GM04503 (cell line): ENCODE results near the gene PDILT.

ENCODE experiments used
- DNase-seq: peaks from one replicate; pipeline ENCODE4 v3.0.0-alpha.2; 2012; ENCODE audit warnings: low read depth

The PDILT gene

GRCh38 chr16:20359997-20360396 is 44.5 kb downstream of the PDILT start:
- DNase-seq, result no peak

- no peak for DNase-seq
These were observed 49.3 kb downstream of the PDILT start for GRCh38 chr16:20355114-20355782.

- no peak for DNase-seq
These were observed 51.2 kb downstream of the PDILT start for GRCh38 chr16:20353379-20353778.

GRCh38 chr16:20352615-20353014 is 51.9 kb downstream of the PDILT start, which contains the start of gene UMOD:
Gene UMOD (minus strand): TSS chr16:20352715. CDS start chr16:20350737, 1,978 bp downstream.
- no peak for DNase-seq

- no peak for DNase-seq
These were observed 54.9 kb downstream of the PDILT start for GRCh38 chr16:20349615-20350014.

GRCh38 chr16:20348365-20349185 is 56.0 kb downstream of the PDILT start:
- DNase-seq, result no peak

GRCh38 chr16:20347666-20348364 is 56.7 kb downstream of the PDILT start:
- DNase-seq, result no peak

GRCh38 chr16:20344611-20345010 is 59.9 kb downstream of the PDILT start:
- DNase-seq, result no peak

- DNase-seq, result no peak
These were observed 64.8 kb downstream of the PDILT start for GRCh38 chr16:20339744-20340143.

GRCh38 chr16:20336955-20337354 is 67.6 kb downstream of the PDILT start:
- no peak for DNase-seq

- no peak for DNase-seq
These were observed 70.1 kb downstream of the PDILT start for GRCh38 chr16:20334396-20334795.

- DNase-seq, result no peak
These were observed 71.4 kb downstream of the PDILT start for GRCh38 chr16:20333120-20333519.

GRCh38 chr16:20332411-20332810 is 72.1 kb downstream of the PDILT start:
- DNase-seq, result no peak

GRCh38 chr16:20331635-20332034 is 72.9 kb downstream of the PDILT start:
- no peak for DNase-seq

GRCh38 chr16:20329392-20330138 is 75.0 kb downstream of the PDILT start:
- DNase-seq, result no peak

GRCh38 chr16:20327444-20328041 is 77.0 kb downstream of the PDILT start, which contains the start of gene GP2:
Gene GP2 (minus strand): TSS chr16:20327513. CDS start chr16:20326431, 1,082 bp downstream.
- DNase-seq, result no peak

- DNase-seq, result no peak
These were observed 78.2 kb downstream of the PDILT start for GRCh38 chr16:20326321-20326720.

- no peak for DNase-seq
These were observed 79.5 kb downstream of the PDILT start for GRCh38 chr16:20325005-20325404.

GRCh38 chr16:20323591-20324117 is 80.9 kb downstream of the PDILT start:
- no peak for DNase-seq

GRCh38 chr16:20322696-20323095 is 81.8 kb downstream of the PDILT start:
- DNase-seq, result no peak

GRCh38 chr16:20321671-20322070 is 82.9 kb downstream of the PDILT start:
- no peak for DNase-seq
